Adrenal gland (tissue), 5 donors: ENCODE data around the gene GDPD2.

Experiments
- POLR2A ChIP-seq, 2 donors: fragments of 450-650 bp; IDR thresholded peaks; one replicate each; pipeline ENCODE4 v1.6.1; 2017; ENCODE audit warnings: antibody characterized with exemption in 2 of 2, mild to moderate bottlenecking in 2 of 2, moderate library complexity in 1 of 2
- TF ChIP-seq, protein P1 (sequence below), 6 experiments: fragments of 450-650 bp in 4 of 6; fragments of 200-600 bp in 2 of 6; sonication (generic) in 1 of 6; IDR thresholded peaks; 1 replicate in 5 of 6; 2 replicates in 1 of 6; pipeline versions ENCODE4 v1.5.1 to v1.8.0; 2016 to 2021; ENCODE audit warnings: antibody characterized with exemption in 6 of 6, mild to moderate bottlenecking in 2 of 6, moderate library complexity in 1 of 6
- donor health status: DM: no; HTN: no; CAD: no.

DNA sequence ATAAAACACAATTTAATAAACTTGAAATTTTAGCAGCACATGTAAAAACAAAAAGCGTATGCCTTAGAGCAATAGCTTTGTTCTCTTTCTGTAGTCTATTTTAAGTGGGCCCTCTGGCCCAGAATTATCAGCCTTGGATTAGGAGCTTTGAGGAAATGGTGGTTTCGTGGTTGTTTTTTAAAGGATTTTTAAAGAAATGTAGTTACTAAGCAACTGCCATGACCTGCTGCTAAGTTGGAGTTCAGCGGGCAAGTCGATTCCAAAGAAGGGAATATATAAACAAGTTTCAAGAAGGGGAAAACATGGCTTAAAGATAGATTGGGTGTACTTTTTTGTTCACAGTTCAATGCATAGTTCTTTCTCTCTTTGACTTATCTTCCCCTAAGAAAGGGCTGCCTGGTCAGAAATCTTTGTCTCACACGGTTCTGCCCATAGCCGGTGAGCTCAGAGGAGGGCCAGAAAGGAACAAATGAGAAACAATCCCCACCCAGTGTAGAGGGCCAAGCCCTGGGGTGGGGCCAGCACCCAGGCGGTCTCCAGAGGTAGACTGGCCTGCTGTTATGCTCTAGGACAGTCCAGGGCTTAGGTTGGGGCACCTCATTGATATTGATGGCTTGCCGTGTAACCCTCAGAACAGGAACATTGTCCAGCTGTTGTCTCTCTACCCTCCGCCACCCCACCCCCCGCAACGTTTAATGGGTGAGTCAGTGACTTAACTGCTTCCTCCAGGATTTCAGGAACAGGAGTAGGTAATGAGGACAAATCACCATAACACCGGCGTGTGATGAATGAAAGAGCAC is 54.0 kb downstream of the GDPD2 start:
- TF ChIP-seq, protein P1, sequence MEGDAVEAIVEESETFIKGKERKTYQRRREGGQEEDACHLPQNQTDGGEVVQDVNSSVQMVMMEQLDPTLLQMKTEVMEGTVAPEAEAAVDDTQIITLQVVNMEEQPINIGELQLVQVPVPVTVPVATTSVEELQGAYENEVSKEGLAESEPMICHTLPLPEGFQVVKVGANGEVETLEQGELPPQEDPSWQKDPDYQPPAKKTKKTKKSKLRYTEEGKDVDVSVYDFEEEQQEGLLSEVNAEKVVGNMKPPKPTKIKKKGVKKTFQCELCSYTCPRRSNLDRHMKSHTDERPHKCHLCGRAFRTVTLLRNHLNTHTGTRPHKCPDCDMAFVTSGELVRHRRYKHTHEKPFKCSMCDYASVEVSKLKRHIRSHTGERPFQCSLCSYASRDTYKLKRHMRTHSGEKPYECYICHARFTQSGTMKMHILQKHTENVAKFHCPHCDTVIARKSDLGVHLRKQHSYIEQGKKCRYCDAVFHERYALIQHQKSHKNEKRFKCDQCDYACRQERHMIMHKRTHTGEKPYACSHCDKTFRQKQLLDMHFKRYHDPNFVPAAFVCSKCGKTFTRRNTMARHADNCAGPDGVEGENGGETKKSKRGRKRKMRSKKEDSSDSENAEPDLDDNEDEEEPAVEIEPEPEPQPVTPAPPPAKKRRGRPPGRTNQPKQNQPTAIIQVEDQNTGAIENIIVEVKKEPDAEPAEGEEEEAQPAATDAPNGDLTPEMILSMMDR (IDR thresholded peaks at IDR 0.05) = no peak
- TF ChIP-seq POLR2A (IDR thresholded peaks at IDR 0.05) = no peak
